ENCODE measurements around the gene SERF1A. TPM values are rescaled to one million over a fixed set of nuclear protein-coding genes. Genes with fewer than 3 reads are reported as not detected.
"Not testable (repeated sequence)": the region's sequence is repeated elsewhere in the genome, so short reads cannot be mapped to it uniquely, and the experiment has no call there.

Gene SERF1A
- total RNA-seq: 1 to 10 TPM; 6.2 to 6.7 TPM

DNA sequence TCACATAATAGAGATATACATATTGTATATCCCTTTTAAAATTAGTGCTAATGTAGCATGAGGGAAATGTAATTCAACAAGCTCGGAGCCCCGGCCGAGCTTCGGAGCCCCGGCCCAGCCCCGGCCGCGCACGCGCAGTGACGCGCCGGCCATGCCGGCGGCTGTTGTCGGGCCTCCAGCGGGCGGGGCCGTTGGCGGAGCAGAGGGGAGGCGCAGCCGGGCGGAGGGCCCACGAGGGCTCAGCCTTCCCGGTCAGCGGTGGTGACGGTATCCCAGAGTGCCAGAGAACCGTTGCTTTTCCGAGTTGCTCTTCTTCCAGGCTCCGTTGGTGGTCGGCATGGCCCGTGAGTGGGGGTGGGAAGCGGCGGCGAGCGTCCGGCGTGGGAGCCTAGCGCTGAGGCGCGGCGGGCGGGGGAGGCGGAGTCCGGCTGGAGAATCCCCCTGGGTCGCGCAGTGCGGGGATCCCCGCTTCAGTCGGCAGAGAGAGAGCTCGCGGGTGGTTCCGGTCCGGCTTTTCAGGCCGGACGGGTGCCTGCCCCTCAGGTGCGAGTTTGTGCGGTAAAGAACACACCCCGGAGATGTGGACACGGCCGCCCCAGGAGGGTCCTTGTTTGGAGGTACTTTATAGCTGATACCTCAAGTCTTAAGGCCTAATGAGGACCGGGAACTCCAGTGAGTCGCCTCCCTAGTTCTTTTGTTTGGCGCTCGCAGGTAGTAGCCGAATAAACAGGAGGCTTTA, at the start of gene SERF1A:
Gene SERF1A, plus strand, starts transcription at position 137 of the 739 bp plus-strand sequence. Its CDS starts 201 bp downstream, at position 338.
- CTCF ChIA-PET; DNase-seq; H3K9me3 Mint-ChIP-seq (ENCODE audit: low read depth); H3K36me3 Mint-ChIP-seq; H3K27ac Mint-ChIP-seq; H3K4me3 Mint-ChIP-seq; H3K4me1 Mint-ChIP-seq; H3K27me3 Mint-ChIP-seq: not testable (repeated sequence)
- ATAC-seq: peak; percentile 96

GRCh38 chr5:70866778-70867177, 33.7 kb upstream of the SERF1A start:
- DNase-seq; H3K27ac Mint-ChIP-seq; CTCF ChIA-PET; H3K9me3 Mint-ChIP-seq (ENCODE audit: low read depth); H3K4me1 Mint-ChIP-seq; H3K27me3 Mint-ChIP-seq; ATAC-seq; H3K4me3 Mint-ChIP-seq; H3K36me3 Mint-ChIP-seq: not testable (repeated sequence)

- not testable (repeated sequence) for ATAC-seq, H3K36me3 Mint-ChIP-seq, H3K27me3 Mint-ChIP-seq
Observed at GRCh38 chr5:70870626-70871025, 29.8 kb upstream of the SERF1A start.

GRCh38 chr5:70896076-70896475, 4.4 kb upstream of the SERF1A start:
- H3K4me1 Mint-ChIP-seq; H3K27me3 Mint-ChIP-seq; H3K27ac Mint-ChIP-seq; H3K9me3 Mint-ChIP-seq (ENCODE audit: low read depth); DNase-seq; H3K4me3 Mint-ChIP-seq; H3K36me3 Mint-ChIP-seq; CTCF ChIA-PET; ATAC-seq: not testable (repeated sequence)

More at GRCh38 chr5:70870626-70871025, 29.8 kb upstream of the SERF1A start:
- DNase-seq; CTCF ChIA-PET; H3K4me1 Mint-ChIP-seq; H3K4me3 Mint-ChIP-seq; H3K9me3 Mint-ChIP-seq (ENCODE audit: low read depth); H3K27ac Mint-ChIP-seq: not testable (repeated sequence)

DNA sequence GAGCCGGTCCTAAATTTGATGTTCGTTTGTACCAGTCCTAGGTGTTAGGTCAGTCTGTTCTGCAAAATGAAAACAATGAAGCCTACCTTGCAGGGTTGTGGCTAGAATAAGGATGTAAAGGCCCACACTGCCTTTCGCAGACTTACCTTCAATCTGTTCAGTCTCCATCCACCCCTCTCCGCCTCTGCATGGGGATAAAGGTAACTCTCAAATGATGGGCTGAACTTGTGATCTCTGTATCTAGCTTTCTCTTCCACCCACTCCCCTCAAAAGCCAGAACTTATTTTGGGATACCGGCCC, 753 bp downstream of the SERF1A start:
- H3K36me3 Mint-ChIP-seq; CTCF ChIA-PET; H3K9me3 Mint-ChIP-seq (ENCODE audit: low read depth); H3K27me3 Mint-ChIP-seq; DNase-seq; H3K4me1 Mint-ChIP-seq; H3K27ac Mint-ChIP-seq; H3K4me3 Mint-ChIP-seq: not testable (repeated sequence)
- ATAC-seq: peak; percentile 34

- H3K4me1 Mint-ChIP-seq; H3K27me3 Mint-ChIP-seq; H3K36me3 Mint-ChIP-seq; H3K4me3 Mint-ChIP-seq; H3K9me3 Mint-ChIP-seq (ENCODE audit: low read depth); DNase-seq; ATAC-seq; CTCF ChIA-PET; H3K27ac Mint-ChIP-seq: not testable (repeated sequence)
Observed at GRCh38 chr5:70906624-70907023, 6.2 kb downstream of the SERF1A start.

GRCh38 chr5:70916829-70917228, 16.4 kb downstream of the SERF1A start:
- H3K36me3 Mint-ChIP-seq; H3K27ac Mint-ChIP-seq; H3K4me3 Mint-ChIP-seq; H3K4me1 Mint-ChIP-seq; ATAC-seq; CTCF ChIA-PET; H3K27me3 Mint-ChIP-seq; H3K9me3 Mint-ChIP-seq (ENCODE audit: low read depth); DNase-seq: not testable (repeated sequence)

GRCh38 chr5:70925211-70925562, 24.7 kb downstream of the SERF1A start:
- H3K9me3 Mint-ChIP-seq (ENCODE audit: low read depth); H3K4me3 Mint-ChIP-seq; DNase-seq; H3K4me1 Mint-ChIP-seq; H3K27ac Mint-ChIP-seq; H3K36me3 Mint-ChIP-seq; H3K27me3 Mint-ChIP-seq; CTCF ChIA-PET: not testable (repeated sequence)
- ATAC-seq: peak; percentile 53

DNA sequence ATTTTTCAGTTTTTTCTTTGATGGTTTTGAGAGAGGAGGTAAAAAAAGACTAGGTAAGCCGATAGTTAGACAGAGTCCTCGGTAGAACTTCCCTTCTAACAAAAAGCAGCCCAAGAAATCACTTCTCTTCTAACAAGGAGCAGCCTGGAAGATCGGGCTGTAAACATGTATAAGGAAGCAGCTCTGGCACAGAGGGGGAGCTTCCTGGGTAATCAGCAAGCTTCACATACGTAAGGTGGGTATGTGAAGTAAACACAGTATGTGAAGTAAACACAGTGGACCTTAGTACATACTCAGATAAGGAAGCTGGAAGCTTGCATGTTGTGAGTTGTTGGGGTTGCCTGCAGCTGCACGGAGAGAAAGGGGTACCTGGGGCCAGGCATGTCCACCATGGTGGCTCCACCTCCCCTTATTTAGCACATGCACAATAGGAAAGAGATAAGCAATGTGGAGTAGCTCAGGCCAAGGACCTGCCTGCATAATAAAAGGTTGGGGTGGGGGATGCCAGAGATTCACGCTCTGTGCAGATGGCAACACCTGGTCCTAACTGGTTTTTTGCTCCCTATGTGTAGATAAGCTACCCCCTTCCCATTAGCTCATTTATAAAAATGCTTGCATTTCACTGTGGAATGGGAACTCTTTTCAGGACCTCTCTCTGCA, 31.4 kb downstream of the SERF1A start:
- ATAC-seq; H3K4me3 Mint-ChIP-seq; H3K27me3 Mint-ChIP-seq; H3K4me1 Mint-ChIP-seq; CTCF ChIA-PET; H3K27ac Mint-ChIP-seq; H3K36me3 Mint-ChIP-seq; H3K9me3 Mint-ChIP-seq (ENCODE audit: low read depth); DNase-seq: not testable (repeated sequence)

DNA sequence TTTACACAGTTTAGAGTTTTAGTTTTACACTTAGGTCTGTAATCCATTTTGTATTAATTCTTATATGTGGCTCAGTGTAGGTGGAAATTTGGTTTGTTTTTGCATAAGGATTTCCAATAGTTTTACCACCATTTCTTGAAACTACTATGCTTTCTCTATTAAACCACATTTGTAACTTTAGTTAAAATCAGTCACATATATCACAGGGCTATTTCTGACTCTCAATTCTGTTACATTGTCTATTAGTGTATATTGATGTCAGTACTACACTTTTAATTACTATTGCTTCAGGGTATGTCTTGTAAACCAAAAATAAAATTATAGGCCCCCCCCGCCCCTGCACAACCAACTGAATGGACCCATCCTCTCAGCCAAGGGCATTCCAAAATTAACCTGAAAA, 32.1 kb downstream of the SERF1A start:
- CTCF ChIA-PET; H3K9me3 Mint-ChIP-seq (ENCODE audit: low read depth); DNase-seq; ATAC-seq; H3K4me1 Mint-ChIP-seq; H3K27ac Mint-ChIP-seq; H3K36me3 Mint-ChIP-seq; H3K27me3 Mint-ChIP-seq; H3K4me3 Mint-ChIP-seq: not testable (repeated sequence)

DNA sequence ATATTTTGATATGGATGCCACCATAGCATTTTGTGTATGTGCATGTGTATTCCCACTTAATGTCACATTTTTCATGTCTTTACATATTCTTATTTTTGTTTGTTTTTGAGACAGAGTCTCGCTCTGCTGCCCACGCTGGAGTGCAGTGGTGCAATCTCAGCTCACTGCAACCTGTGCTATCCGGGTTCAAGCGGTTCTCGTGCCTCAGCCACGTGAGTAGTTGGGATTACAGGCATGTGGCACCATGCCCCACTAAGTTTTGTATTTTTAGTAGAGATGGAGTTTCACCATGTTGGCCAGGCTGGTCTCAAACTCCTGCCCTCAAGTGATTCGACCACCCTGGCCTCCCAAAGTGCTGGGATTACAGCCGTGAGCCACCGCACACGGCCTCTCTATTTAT, 52.6 kb downstream of the SERF1A start:
- DNase-seq; ATAC-seq; H3K36me3 Mint-ChIP-seq; H3K27ac Mint-ChIP-seq; H3K27me3 Mint-ChIP-seq; H3K4me3 Mint-ChIP-seq; H3K9me3 Mint-ChIP-seq (ENCODE audit: low read depth); CTCF ChIA-PET; H3K4me1 Mint-ChIP-seq: not testable (repeated sequence)

Other genes with a start within 250 kb of the SERF1A start
- 10 to 100 TPM; 37.2 to 47.8 TPM for gene SMN1, start 24.4 kb downstream of the SERF1A start, total RNA-seq
- gene NAIP, start 124.7 kb downstream of the SERF1A start, total RNA-seq: 1 to 10 TPM; 3.6 to 7.2 TPM
- gene GTF2H2, start 167.0 kb downstream of the SERF1A start, total RNA-seq: 10 to 100 TPM; 28.2 to 35.0 TPM